ENCODE measurements around the gene GUCD1. TPM values are rescaled to one million over a fixed set of nuclear protein-coding genes. Genes with fewer than 3 reads are reported as not detected.

Gene GUCD1
- total and polyA plus RNA-seq, 2 of the 13 experiments (the other 11 are each of a cell fraction or from before 2014, with no cell fraction given): 128 to 245 TPM

DNA sequence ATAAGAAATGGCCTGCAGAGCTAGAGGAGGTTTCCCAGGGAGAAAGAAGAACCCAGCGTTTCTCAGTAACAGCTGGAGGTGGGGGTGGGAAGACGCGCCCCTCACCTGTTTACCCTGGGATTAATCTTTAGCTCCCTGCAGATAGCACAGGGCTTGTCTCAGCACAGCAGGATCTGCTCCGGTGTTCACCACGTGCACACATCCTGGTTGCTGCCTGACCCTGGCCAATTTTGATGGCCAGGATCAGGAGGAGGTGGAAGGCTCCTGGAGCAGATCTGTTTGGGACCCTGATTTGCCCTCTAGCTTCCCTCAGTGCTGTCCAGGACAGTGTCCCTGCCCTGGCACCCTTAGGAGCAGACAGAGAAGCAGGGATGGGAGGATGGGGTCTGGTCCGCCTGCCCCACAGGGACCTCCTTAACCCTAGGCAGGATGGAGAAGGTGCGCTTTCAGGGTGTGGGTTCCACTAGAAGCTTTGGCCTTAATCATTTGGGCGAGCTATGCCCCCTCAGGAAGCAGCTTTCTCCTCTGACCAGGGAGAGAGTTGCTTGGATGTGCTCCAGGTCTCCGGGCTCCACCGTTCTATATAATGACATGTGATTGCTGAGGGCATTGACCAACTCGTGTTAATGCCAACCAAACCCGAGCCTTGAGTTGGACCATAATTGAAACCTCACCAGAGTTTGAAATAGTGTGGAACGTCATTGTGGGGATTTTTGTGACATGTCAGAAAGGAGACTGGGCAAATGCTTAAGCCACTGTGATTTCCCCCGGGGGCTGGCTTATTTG is 40.5 kb downstream of the GUCD1 start (continued):
- no peak for TF ChIP-seq NONO (IDR thresholded peaks at IDR 0.05)
- peak; percentile 89 for TF ChIP-seq NONO (CRISPR knock-in tag; conservative IDR thresholded peaks at IDR 0.05)
- peak; percentile 96; the same call in 1 of the 2 replicates for TF ChIP-seq IRF1 (CRISPR knock-in tag; IDR thresholded peaks at IDR 0.05; ENCODE audit: low read depth)
- peak; percentile 83; the same call in 1 of the 2 replicates for TF ChIP-seq HMG20B (CRISPR knock-in tag; conservative IDR thresholded peaks at IDR 0.05)
- TF ChIP-seq SATB2 (CRISPR knock-in tag; IDR thresholded peaks at IDR 0.05): peak; percentile 87; the same call in 1 of the 2 replicates
- TF ChIP-seq CREB3 (CRISPR knock-in tag; IDR thresholded peaks at IDR 0.05): 0 out of 2 replicates have a peak, but pooled peaks have one; percentile 56
- peak; percentile 79; the same call in 1 of the 2 replicates for TF ChIP-seq THAP7 (CRISPR knock-in tag; IDR thresholded peaks at IDR 0.05)
- no peak for TF ChIP-seq CENPX (CRISPR knock-in tag; IDR thresholded peaks at IDR 0.05)
- no peak for TF ChIP-seq ELK4 (CRISPR knock-in tag; IDR thresholded peaks at IDR 0.05; ENCODE audit: borderline replicate concordance)
- peak; percentile 80; the same call in 1 of the 2 replicates for TF ChIP-seq SMAD1 (CRISPR knock-in tag; IDR thresholded peaks at IDR 0.05; ENCODE audit: borderline replicate concordance, low read depth)
- TF ChIP-seq IKZF1 (IDR thresholded peaks at IDR 0.05): no peak
- peak; percentile 54; the same call in 1 of the 2 replicates for TF ChIP-seq ZNF629 (CRISPR knock-in tag; conservative IDR thresholded peaks at IDR 0.05)
- peak; percentile 93 for TF ChIP-seq RFXANK (CRISPR knock-in tag; IDR thresholded peaks at IDR 0.05)
- TF ChIP-seq EZH2 (conservative IDR thresholded peaks at IDR 0.05; ENCODE audit: low read depth, low read length): no peak
- TF ChIP-seq ZFY (CRISPR knock-in tag; IDR thresholded peaks at IDR 0.05): peak; percentile 66; the same call in 1 of the 2 replicates
- no peak for TF ChIP-seq ZNF468 (CRISPR knock-in tag; IDR thresholded peaks at IDR 0.05)
- peak; percentile 94 for TF ChIP-seq TOPORS (CRISPR knock-in tag; IDR thresholded peaks at IDR 0.05)
- peak; percentile 90 for TF ChIP-seq TEAD3 (CRISPR knock-in tag; optimal IDR thresholded peaks at IDR 0.05; ENCODE audit: borderline replicate concordance)
- TF ChIP-seq ARNT2 (CRISPR knock-in tag; IDR thresholded peaks at IDR 0.05; ENCODE audit: low read depth): peak; percentile 96
- TF ChIP-seq ZNF282 (IDR thresholded peaks at IDR 0.05; ENCODE audit: partially characterized antibody): no peak
- TF ChIP-seq FOXA1 (IDR thresholded peaks at IDR 0.05): no peak
- peak; percentile 97 for TF ChIP-seq FOXA1 (CRISPR knock-in tag; IDR thresholded peaks at IDR 0.05)
- 0 out of 2 replicates have a peak, but pooled peaks have one; percentile 67 for TF ChIP-seq ZNF335 (CRISPR knock-in tag; IDR thresholded peaks at IDR 0.05)
- TF ChIP-seq ZNF274 (CRISPR knock-in tag; IDR thresholded peaks at IDR 0.05): peak; percentile 99
- no peak for TF ChIP-seq ATM (IDR thresholded peaks at IDR 0.05; ENCODE audit: borderline replicate concordance)
- peak; percentile 97; the same call in 1 of the 2 replicates for TF ChIP-seq BRD4 (CRISPR knock-in tag; IDR thresholded peaks at IDR 0.05)
- TF ChIP-seq ZNF597 (CRISPR knock-in tag; IDR thresholded peaks at IDR 0.05): no peak
- peak; percentile 91 for TF ChIP-seq JUN (CRISPR knock-in tag; IDR thresholded peaks at IDR 0.05)
